Fibroblast of gingiva (primary cell): Measurements from ENCODE around the gene RALA.
"Not testable (repeated sequence)": the region's sequence is repeated elsewhere in the genome, so short reads cannot be mapped to it uniquely, and the experiment has no call there.

Experiments used
- DNase-seq: peaks from one replicate; pipeline ENCODE4 v3.0.0-alpha.2; 2011; ENCODE audit warnings: low read depth

Gene RALA

GRCh38 chr7:39647816-39648215 lies 24.4 kb downstream of the RALA start:
- DNase-seq, result no peak

DNA sequence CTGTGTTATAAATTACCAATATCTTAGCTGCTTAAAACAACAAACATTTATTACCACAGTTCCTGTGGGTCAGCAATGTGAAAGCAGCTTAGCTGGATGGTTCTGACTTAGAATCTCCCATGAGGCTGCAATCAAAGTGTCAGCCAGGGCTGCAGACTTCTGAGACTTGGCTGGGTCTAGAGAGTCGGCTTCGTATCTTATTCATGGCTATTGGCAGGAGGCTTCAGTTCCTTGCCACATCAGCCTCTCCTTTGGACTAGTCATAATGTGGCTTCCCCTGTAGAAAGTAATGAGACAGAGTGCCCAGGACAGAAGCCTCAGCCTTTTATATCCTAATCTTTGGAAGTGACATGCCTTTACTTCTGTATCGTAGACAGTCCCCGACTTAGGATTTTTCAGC lies 27.3 kb downstream of the RALA start:
- peak; percentile 89 for DNase-seq

GRCh38 chr7:39651265-39651664 lies 27.9 kb downstream of the RALA start:
- DNase-seq, result peak; percentile 76

GRCh38 chr7:39656415-39656814 lies 33.0 kb downstream of the RALA start:
- no peak for DNase-seq

GRCh38 chr7:39659356-39660013 lies 36.1 kb downstream of the RALA start:
- no peak for DNase-seq

GRCh38 chr7:39661960-39662359 lies 38.6 kb downstream of the RALA start:
- no peak for DNase-seq

DNA sequence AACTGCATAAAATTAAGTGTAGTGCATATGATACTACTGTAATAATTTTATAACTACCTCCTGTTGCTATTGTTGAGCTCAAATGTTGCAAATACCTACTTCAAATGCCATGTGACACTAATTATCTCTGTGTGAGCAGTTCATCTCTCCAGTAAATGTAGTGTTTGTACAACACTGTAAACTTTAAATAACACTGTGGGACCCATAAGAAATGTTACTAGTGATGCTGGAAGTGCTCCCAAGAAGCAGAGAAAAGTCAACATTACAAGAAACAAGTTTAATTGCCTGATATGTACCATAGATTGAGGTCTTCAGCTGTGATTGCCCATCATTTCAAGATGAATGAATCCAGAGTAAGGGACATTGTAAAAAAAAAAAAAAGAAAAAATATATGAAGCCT lies 39.9 kb downstream of the RALA start:
- no peak for DNase-seq

DNA sequence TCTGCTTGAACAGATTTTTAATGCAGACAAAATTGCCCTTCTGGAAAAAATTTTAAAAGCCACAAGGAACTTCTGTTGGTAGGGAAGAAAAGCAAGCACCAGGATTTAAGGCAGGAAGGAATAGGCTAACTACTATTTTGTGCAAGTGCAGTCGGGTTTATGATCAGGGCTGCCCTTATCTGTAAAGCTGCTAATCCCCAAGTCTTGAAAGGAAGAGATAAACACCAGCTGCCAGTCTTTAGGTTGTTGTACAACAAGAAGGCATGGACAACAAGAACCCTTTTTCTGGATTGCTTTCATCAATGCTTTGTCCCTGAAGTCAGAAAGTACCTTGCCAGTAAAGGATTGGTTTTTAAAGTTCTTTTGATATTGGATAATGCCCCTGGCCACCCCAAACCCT lies 40.7 kb downstream of the RALA start:
- no peak for DNase-seq

DNA sequence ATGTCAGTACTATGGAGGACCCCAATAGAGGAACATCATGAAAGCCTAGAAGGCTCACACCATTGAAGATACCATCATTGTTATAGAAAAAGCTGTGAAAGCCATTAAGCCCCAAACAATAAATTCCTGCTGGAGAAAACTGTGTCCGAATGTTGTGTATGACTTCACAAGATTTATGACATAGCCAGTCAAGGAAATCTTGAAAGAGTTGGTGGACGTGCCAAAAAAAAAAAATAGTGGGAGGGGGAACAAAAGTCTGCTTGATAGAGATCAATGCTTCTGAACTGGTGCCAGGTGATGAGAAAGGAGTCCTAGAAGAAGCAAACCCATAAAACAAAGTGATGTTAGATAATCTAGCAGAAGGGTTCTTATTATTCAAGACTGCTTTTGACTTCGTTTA lies 41.2 kb downstream of the RALA start:
- DNase-seq, result no peak

GRCh38 chr7:39666562-39666961 lies 43.2 kb downstream of the RALA start:
- DNase-seq, result no peak

GRCh38 chr7:39667341-39667923 lies 44.1 kb downstream of the RALA start:
- DNase-seq, result peak; percentile 74

GRCh38 chr7:39668280-39668679 lies 44.9 kb downstream of the RALA start:
- not testable (repeated sequence) for DNase-seq

DNA sequence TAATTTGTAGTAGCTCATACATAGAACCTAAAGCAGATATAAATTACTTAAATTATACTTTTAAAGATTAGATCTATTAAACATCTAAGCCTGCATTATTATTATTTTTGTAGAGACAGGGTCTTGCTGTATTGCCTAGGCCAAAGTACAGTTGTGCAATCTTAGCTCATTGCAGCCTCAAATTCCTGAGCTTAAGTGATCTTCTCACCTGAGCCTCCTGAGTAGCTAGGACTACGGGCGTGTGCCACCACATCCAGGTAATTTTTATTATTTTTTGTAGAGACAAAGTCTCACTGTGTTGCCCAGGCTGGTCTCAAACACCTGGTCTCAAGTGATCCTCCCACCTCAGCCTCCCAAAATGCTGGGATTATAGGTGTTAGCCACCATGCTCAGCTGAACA lies 46.7 kb downstream of the RALA start:
- no peak for DNase-seq

- DNase-seq, result no peak
Measured at GRCh38 chr7:39670934-39671333, 47.6 kb downstream of the RALA start.

DNA sequence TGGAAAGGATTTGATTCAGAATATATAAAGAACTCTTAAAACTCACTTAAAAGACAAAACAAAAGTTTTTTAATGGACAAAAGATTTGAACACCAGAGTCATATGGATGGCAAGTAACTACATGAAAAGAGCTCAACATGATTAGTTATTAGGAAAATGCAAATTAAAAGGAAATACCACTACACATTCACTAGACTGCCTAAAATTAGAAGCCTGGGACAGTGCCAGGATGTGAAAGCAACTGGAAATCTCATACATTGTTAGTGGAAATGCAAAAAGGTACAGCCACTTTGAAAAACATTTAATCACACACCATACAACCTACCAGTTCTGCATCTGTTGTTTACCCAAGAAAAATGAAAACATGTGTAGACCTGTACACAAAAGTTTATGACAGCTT lies 48.8 kb downstream of the RALA start:
- no peak for DNase-seq

DNA sequence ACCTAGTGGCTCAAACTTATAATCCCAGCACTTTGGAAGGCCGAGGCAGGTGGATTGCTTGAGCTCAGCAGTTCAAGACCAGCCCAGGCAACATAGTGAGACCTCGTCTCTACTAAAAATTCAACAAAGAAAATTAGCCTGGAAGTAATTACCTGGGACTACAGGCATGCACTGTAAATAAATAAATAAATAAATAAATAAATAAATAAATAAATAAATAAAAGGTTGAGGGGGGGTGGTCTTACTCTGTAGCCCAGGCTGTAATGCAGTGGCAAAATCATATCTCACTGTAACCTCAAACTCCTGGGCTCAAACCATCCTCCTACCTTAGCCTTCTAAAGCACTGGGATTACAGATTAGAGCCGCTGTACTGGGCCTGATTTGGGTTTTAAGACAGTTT lies 50.5 kb downstream of the RALA start:
- no peak for DNase-seq

DNA sequence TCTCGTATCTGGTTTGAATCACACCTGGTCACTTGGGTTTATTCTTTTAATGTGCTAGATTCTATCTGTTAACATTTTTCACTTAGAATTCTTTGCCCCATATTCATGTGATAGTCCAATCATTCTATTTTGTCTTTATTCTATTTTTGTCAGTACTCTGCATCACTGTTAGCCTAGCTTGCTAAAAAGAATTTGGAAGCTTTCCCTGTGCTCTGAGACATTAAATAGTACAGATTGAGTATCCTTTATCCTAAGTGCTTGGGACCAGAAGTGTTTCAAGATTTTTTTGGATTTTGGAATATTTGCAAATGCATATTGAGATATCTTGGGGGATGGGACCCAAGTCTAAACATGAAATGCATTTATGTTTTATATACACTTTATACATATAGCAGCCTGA lies 51.0 kb downstream of the RALA start:
- DNase-seq, result no peak

- DNase-seq, result no peak
Measured at GRCh38 chr7:39676346-39676745, 53.0 kb downstream of the RALA start.

DNA sequence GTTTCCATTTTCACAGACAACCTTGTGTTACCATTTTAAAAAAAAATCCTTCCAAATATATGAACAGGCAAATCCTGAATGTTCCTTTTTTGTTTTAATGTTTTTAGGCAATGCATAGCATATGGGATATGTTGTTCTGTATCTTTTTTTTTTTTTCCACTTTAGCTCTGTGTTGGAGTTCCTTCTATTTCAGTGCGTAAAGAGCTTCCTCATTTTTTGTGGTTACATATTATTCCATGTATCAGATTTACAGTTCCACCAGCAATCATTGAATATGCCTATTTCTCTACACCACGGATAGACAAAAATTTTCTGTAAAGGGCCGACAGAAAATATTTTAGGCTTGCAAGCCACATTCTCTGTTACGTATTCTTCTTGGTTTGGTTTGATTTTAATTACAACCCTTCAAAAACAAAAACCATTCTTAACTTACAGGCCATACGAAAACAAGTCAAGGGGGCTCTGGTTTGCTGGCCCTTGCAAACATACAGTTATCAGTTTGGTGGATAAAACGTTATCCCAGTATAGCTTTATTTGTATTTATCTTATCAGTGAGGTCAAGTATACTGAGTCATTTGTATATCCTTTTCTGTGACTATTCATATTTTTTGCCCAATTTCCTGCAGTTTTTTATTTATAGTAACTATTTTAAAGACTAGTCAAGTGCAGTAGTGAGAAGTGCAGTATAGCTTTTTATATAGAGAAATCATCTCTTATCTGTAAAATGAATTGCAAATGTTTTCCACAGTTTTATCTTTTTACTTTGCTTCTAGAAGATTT lies 55.7 kb downstream of the RALA start:
- no peak for DNase-seq

GRCh38 chr7:39679874-39680273 lies 56.5 kb downstream of the RALA start:
- DNase-seq, result not testable (repeated sequence)

GRCh38 chr7:39681887-39682441 lies 58.6 kb downstream of the RALA start:
- no peak for DNase-seq

DNA sequence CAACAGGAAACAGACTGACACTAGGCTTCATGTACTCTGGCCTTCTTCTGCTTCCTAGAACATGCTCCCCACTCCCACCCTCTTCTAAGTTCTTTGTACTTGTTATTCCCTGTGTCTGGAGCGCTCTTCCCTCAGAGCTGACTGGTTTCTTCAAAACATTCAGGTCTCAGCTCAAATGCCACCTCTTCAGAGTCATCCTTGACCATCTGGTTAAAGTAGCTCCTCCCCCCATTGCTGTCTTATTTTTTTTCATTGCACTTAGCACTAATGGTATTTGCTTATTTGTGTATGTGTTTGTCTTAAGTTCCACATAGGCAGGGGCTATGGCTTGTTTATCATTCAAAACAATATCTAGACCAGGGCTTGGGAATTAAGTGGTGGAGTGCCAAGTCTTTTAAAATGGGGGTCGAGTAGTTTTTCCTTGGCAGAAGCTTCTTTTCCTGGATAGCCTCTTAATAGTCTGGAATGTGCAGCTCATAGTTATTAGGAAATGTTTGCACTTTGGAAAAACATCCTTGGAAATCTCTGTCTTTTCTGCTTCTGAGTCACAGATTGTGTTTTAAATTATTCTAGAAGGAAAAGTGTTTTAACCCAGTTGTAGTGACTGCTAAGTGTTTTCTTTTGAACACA lies 60.0 kb downstream of the RALA start:
- DNase-seq, result peak; percentile 61
